Stimulated activated CD4-positive, alpha-beta T cell treated with anti-CD3 and anti-CD28 coated beads, Interleukin-12 subunit alpha, Interleukin-12 subunit beta, amount 100 ng/mL, for 48 hours (primary cell): ENCODE data around the gene SPTBN1.

Source experiments
- DNase-seq, 3 donors: peaks; one replicate each; pipeline ENCODE4 v3.0.0-alpha.2; 2020; ENCODE audit warnings: low read depth in 2 of 3, low spot score in 1 of 3

Gene SPTBN1

DNA sequence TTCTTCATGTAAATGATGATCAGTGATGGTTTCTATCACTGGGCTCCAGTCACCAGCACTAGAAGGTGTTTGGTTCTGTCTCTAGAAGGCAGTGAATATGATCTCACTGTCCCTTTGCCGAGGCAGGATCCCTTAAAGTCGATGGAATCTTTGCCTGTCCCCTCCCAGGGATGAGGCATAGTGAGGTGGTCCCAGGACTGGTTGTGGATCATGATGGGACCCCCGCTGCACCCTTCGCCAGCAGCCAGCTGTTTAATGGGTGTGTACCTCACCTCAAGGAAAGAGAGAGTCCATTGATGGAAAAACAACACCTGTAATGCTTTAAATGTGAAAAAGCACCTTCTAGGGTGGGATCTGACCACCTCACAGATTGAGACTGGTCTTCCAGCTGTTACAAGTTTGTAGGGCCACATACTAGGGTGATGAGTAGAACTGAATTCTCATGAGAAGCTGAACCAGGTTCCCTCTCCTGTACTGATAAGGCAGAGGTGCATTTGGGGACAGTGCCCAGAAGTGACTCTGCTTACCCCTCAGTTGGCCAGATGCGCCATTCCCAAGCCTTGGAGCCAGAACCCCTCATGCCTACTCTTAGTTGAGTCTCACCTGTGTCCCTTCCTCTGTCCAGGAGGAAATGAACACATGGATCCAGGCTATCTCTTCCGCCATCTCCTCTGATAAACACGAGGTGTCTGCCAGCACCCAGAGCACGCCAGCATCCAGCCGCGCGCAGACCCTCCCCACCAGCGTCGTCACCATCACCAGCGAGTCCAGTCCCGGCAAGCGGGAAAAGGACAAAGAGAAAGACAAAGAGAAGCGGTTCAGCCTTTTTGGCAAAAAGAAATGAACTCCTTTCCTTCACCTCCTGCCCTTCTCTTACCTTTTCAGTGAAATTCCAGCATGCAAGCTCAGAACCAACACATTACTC is 211.9 kb downstream of the SPTBN1 start:
- DNase-seq: no peak

DNA sequence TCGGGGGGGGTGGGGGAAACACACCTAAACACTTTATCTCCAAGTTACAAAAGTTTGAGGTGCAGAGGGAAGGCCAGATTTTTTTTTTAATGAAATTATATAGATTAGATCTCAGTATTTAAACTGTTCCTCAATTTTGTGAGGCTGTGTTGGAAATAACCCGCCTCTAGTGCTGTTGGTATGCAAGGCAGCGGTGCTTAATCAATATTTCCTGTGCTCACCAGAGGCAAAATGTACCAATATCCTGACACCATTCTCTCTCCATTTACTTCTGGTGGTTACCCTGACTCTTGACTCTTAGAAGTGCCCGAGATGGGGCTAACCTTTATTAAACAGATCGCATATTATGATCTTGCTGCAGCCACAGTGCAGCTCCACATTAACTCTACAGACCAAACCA is 212.6 kb downstream of the SPTBN1 start:
- DNase-seq: no peak

DNA sequence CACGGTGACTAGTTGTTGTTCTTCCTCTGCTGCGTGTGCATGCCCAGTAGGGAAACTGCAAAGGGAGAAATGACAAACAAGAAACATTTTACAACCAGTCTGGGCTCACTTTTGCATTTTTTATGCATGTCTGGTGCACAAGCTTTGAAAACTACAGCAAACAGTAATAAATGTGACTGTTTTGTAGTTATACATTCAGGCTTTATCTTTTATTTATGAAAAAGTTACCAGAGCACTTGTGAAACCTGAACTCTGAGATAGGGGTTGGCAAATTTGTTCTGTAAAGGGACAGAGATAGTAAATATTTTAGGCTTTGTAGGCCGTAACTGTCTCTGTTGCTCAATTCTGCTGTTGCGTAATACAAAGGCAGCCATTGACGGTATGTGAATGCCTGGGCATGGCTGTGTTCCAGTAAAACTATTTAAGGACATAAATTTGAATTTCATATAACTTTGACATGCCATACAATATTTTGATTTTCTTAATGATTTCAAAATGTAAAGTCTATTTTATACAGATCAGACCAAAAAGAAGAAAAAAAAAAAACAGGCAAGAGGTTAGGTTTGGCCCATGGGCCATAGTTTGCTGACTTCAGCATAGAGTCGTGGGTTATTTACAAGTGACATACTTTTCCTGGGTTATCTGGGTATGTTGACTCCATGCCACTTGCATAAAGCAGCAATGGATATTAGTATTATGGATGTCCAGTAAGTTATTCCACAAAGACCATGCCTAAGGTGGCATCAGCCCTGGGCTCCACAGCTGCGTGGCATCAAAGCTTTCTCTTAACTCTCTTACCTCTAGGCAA is 213.8 kb downstream of the SPTBN1 start:
- no peak for DNase-seq

DNA sequence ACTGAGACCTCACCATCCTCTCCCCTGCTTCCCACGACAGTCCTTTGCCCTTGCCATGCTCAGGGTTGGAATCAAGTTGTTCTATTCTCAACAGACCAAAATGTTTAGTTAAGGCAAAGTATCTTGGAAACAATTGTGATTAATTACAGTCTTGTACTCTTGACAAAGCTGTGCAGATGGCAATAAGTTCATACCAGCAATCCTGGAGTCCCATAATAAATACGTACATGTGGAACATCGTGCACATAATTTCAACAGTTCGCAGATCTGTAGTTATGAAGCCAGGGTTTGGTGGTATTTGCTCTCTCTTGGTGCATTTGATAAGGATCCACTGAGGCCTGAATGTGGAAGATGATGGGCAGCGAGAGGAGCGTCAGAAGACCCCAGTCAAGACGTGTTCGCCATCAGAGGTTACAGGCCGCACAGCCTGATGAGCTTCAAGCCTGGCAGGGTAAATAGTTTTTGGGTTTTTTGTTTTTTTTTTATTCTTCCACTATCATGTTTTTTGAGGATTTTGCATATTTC is 214.4 kb downstream of the SPTBN1 start:
- DNase-seq: no peak

DNA sequence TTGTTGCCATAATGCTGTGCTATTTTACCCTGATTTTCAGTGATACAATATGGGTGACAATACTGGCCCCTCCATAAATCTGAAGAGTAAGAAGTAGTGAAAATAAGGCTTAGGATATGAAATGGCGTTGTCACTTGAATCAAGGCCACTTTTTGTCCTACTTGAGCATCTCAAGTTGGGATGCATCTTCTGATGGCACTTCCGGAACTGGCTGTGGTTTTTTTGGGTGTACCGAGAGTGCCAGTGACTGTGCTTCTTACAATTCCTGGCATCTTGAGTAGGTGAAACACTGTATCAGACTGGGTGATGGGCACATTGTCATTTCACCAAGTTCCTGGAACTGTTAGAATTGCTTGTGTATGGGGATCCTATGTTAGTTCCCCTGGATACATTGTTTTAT is 214.9 kb downstream of the SPTBN1 start:
- no peak for DNase-seq

DNA sequence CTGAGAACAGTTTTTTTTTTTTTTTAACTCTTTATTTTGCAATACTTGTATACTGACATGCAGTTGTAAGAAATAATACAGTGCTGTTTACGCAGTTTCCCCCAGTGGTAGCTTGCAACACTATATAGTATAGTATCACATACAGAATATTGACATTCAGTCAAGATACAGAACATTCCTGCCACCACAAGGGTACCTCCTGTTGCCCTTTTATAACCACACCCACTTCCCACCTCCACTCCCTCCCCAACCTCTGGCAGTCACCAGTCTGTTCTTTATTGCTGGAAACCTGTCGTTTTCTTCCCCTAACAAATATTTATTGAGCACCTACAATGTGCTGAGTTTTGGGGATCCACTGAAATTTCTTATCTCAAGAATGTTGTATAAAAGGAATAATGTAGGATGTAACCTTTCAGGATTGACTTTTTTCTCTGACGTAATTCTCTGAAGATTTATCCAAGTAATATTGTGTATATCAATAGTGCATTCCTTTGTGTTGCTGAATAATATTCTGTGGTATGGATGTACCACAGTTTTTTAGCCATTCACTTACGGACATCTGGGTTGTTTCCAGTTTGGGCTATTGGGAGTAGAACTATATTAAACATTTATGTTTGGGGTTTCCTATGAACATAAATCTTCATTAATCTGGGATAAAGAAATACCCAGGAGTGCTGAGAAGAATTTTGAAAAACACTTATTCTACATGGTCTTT is 215.9 kb downstream of the SPTBN1 start:
- DNase-seq: no peak

DNA sequence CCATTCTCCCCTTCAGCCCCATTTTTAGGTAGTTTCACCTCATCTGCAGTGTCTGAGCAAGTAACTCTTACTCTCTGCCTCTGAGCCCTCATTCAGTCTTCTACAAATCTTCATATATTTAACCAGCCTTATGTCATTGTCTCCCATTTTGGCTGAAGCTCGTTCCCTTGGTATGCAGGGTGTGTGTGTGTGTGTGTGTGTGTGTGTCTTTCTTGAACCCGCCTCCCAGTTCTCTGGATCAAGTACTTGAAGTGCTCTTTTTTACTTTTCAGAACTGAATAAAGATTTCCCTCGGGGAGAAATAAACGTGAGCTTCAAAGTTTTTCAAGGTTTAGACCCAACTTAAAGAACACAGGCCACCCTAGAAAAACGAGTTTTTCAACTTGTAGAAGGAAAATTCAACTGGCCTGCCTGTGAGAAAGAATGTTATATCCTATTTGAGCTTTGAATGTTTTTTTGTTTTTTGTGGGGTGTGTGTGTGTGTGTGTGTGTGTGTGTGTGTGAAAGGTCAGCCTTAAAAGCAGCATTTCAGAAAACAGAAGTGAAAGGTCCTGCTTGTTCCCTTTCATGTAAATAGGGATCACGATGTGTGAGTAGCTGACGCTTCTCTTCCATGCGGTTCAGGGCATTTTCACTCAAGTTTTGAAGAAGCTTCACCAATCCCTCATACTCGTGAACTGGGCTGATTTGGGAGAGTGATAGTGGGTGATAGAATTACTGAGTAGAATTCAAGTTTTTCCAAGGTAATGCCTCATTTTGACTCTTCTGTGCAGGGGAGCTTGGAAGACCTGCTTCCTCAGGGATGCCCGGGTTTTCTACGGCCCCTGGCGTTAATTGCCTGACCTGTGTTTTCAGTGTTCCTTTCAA is 216.7 kb downstream of the SPTBN1 start:
- no peak for DNase-seq

DNA sequence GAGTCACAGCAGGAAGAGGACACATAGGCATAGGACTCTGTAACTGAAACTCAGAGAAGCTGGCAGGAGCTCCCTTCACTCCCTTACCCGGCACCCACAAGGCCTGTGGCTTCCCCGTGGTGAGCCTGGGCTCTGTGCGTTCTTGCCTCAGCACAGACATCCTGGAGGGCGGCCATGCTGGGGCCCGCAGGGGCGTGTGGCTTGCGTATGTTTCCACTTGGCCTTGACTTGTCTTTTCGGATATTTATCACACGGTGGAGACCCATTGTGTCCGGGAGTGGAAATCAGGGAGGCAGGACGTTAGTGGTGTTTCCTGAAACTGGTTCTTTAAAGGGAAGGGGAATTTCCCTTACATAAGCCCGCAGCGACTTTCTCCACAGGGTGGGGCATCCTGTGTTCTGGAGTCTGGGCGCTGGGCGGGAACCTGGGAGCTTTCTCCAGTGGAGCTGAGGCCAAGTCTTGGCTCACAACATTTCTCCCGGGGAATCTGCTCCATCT is 217.4 kb downstream of the SPTBN1 start:
- DNase-seq: peak; percentile 32 to 47 (median 47)

DNA sequence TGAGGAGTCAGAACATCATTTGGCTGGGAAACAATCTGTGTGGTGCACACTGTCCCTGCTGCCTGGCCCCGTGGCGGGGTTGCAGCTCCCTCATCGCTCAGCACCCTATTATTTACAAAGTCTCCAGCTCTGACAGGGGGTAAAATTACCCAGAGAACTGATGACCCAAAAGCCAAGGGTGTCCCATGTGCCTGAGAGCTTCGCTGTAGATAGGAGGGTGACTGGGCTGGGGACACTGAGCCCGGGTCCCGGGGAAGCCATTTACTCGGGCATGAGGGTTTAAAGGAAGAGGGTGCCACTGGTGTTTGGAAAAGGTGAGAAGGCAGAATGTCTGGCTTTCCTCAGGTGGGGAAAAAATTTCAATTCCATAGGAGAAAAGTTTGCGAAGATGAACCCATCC is 219.2 kb downstream of the SPTBN1 start:
- no peak for DNase-seq

DNA sequence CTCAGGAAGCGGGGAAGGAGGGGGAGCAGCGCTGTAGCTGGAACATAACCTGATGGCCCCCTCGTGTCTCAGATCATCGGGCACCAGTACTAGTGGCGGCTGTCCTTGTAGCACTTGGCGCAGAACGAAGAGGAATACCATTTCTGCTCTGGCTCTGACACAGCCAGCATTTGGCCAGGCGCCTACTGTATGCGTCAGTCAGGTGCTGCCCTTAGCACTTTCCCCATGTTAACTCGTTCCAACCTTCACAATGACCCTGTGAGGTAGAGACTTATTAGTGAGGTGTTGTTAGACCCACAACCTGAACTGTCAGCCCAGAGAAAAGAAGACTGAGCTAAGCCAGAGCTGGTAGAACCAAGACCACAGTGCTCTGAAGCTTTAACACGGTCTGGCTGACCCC is 219.6 kb downstream of the SPTBN1 start:
- DNase-seq: no peak

DNA sequence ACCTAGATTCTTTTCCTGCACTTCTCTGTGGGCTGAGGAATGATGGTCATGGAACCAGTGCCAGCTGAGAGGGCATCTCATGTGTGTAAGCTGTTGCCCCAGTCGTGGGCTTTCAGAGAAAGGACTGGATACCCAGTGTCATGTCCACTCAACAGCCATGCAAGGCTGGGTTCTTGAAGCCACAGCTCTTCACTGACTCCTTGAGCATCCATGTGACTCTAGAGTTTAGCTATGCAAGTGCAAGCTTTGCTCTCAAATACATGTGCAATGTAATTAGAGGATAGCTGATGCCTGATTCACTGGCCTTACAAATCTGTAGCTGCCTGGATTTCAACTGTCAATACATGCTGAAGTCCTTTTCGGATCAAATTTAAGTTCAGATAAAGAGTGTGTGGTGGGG is 220.5 kb downstream of the SPTBN1 start:
- DNase-seq: no peak

DNA sequence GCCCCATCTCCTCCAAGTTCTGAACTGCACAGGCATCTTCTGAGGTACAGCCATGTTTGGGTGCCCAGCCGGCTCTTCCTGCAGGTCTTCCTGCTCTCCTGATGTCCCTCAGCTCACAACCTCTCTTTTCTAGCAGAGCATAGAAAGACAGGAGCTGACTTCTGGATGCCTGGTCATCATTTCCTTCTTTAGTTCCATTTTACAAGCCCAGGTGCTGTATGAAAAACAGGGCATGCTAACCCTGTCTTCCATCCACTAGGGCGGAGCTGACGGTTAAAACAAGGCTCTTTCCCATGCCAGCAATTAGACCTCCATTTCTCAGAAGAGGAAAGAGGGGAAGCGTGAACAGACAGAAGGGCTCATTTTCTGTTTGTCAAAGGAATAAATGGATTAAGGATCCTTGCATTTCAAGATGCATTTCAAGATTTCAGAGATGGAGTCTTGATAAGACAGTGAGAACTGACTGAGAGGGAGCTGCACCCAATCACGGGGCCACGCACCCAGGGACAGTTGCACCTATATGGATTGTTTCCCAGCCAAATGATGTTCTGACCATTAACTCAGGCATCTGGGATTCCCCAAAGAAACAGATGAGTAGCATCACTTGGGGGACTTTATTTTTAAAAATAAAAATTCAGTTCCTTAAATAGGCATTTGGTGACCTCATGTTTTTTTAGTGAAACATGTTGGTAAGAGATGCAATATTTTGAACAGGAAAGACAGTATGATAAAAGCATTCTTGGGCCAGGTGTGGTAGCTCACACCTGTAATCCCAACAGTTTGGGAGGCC is 221.5 kb downstream of the SPTBN1 start:
- no peak for DNase-seq

DNA sequence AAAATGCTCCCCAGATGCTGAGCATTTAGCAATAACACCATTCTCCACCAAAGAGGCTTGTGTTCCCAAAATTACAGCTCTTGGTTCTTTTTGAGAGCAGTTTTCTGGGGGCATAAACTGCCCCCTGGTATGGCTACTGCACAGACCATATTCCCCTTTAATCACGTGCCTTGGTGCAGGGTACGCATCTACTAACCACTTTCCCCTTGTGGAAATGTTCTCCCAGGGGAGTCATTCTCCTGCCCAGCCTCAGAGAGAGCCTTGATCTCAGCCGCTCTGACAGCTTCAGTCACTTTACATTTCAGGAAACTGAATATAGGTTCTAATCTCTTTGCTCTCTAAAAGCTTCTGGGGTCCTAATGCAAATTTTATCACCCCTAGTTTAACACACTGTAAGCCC is 222.6 kb downstream of the SPTBN1 start:
- no peak for DNase-seq

DNA sequence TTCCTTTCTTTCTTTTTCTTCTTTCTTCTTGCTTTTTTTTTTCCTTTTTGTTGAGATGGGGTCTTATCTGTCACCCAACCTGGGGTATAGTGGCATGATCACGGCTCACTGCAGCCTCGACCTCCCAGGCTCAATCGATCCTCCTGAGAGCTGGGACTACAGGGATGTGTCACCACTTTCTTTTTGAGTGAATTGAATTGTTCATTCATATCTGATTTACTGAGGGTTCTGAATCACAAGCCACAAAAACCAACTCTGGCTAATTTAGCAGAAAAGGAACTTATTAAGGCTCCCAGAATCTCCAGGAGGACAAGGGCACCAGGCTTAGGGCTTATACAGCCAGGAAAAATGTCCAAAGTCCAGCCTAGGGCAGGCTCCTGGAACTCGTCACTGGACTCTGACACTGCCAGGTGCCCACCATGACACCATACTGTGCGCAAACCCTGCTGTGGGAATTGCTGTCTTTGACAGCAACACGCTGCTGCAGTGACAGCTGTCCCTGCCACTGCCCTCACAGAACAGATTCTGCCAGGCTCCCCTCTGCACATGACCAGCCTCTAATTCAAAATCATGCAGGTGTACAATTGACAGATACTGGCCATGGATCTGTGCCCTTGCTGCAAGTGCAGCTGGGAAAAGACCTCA is 224.4 kb downstream of the SPTBN1 start:
- peak; percentile 23 to 46 (median 25) for DNase-seq

DNA sequence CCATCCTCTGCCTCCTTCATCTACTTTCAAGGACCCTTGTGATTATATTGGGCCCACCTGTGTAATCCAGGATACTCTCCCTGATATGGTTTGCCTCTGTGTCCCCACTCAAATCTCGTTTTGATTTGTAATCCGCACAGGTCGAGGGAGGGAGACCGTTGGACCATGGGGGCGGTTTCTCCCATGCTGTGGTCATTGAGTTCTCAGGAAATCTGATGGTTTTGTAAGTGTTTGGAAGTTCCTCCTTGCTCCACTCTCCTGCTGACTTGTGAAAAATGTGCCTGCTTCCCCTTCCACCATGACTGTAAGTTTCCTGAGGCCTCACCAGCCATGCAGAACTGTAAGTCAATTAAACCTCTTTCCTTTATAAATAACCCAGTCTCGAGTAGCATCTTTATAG is 225.3 kb downstream of the SPTBN1 start:
- no peak for DNase-seq

DNA sequence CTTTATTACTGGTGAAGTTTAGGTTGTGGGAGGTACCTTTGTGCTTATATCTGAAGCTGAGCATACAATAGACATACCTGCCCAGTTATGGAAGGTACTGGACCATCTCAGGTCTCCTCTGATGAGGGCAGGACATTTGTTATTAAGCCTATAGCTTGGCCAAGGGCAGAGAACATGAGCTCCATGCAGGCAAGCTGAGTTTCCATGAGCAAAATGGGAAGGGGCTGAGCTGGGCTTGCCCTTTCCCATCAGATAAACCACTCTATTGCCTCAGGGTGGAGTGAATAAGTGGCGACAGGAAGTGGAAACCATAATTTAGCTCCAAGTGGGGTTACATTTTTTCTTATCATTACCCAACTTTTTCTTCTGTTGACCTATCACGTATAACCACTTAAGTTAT is 227.5 kb downstream of the SPTBN1 start:
- DNase-seq: no peak

DNA sequence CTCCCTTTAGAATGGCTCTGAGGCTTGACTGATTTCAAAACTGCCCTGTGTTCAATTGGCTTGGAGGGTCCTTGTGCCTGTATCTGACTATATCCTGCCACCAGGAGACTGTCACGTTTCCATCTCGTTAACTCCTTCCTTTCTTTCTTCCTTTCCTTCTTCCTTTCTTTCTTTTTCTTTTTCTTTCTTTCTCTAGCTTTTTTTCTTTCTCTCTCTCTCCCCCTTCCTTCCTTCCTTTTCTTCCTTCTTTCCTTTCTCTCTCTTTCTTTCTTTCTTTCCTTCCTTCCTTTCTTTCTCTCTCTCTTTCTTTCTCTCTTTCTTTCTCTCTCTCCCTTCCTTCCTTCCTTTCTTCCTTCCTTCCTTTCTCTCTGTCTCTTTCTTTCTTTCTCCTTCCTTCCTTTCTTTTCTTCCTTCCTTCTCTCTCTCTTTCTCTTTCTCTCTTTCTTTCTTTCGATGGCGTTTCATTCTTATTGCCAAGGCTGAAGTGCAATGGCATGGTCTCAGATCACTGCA is 229.2 kb downstream of the SPTBN1 start:
- no peak for DNase-seq

DNA sequence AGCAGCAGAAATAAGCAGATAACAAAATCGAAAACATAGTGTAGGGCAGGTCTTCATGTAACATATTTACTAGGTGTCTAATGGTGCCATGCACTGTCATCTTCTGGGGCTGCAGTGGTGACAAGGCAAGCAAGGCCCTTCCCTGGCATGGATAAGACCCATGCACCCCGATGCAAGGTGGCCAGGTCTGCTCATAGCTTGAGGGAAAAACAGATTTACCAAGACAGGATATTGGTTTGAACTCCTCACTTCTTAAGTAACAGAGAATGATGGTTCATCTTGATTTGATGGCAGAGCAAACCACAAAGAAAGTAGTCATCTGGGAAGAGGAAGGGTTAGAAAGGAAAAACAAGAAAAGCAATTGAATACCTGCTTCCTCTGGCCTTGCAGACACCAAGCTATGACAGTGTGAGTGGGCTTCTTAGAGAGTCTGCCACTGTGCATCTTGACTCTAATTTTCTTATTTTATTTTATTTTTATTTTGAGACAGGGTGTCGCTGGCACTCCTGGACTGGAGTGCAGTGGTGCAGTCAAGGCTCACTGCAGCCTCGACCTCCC is 231.5 kb downstream of the SPTBN1 start:
- no peak for DNase-seq
